GM19099 (cell line): ENCODE data around the gene ACSM3.

Experiments
- POLR2A ChIP-seq: IDR thresholded peaks from 3 replicates; pipeline ENCODE4 v1.6.1; 2011; ENCODE audit warnings: low read depth; ENCODE audit not compliant: insufficient read length; ENCODE audit errors: extremely low read depth

The ACSM3 gene

DNA sequence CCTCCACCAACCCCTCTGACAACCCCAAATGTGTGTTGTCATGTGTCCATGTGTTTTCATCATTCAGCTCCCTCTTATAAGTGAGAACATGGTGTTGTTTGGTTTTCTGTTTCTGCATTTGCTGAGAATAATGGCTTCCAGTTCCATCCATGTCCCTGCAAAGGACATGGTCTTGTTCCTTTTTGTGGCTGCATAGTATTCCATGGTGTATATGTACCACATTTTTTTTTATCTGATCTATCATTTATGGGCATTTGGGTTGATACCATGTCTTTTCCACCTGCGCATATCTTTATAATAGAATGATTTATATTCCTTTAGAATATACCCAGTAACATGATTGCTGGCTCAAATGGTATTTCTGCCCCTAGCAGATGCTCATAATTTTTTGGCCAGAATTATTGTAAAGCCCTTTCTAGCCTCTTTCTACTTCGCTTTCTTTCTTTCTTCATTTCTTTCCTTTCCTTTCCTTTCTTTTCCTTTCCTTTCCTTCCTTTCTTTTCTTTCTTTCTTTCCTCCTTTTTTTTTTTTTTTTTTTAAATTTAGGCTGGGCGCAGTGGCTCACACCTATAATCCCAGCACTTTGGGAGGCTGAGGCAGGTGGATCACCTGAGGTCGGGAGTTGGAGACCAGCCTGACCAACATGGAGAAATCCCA is 55.2 kb downstream of the ACSM3 start:
- no peak for TF ChIP-seq POLR2A

- TF ChIP-seq POLR2A: no peak
Observed at GRCh38 chr16:20821682-20822081, 57.9 kb downstream of the ACSM3 start.

GRCh38 chr16:20822521-20823325 is 58.9 kb downstream of the ACSM3 start:
- TF ChIP-seq POLR2A: no peak

DNA sequence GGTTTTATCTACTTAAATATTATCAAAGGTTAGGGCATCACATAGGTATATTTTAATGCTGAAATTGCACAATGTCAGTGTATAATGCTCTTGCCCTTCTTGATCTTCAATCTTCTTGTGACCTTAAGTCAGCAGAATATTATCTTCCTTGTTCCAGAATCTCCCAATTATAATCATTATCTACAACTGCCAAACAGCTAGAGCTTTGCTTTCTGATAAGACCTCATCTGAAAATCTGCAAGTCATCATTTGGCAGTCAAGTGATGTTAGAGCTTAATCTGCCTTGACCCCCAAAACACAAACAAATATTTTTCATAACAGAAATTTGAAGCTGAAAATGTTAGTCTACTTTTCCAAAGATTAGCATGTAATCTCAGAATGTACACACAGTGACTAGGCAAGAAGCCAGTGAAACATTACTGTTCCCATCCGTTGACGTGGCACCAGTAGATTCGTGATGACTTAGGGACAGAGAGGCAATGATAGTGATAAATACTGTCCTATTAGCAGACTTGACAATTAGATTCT is 62.3 kb downstream of the ACSM3 start:
- TF ChIP-seq POLR2A: no peak

GRCh38 chr16:20829536-20829935 is 65.7 kb downstream of the ACSM3 start:
- TF ChIP-seq POLR2A: no peak

DNA sequence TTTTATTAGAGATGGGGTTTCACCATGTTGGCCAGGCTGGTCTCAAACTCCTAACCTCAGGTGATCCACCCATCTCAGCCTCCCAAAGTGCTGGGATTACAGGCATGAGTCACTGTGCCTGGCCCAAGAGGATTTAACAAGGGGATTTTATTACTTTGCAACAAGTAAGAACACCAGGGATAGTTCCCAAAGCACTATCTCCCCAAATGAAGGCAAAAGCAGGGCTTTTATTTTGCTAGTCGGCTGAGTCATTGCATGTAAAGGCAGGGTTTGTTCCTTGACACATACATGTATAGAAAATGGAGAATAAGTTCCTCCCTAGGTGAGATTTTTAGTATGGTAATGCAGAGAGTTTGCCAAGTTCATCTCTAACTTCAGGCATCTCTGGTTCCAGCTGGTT is 66.6 kb downstream of the ACSM3 start:
- no peak for TF ChIP-seq POLR2A

DNA sequence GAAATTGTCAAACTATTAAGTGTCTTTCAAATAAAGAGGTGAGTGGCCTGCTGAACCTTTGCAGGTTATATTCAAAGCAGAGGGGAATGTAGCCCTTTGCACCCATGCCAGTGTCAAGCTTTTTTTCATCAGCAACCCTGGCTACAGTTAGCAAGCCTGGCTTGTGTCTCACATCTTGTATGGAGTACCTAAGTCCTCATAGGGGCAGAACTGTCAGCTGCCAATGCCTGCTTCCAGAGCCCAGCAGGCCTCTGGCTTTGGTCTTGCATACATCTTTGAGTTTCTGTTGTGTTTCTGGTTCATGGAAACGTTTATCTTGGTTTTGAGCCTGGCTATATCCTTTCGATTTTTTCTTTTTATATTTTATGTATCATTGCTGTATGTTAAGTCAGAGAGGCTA is 69.3 kb downstream of the ACSM3 start:
- TF ChIP-seq POLR2A: no peak

GRCh38 chr16:20838240-20838639 is 74.4 kb downstream of the ACSM3 start:
- TF ChIP-seq POLR2A: no peak

DNA sequence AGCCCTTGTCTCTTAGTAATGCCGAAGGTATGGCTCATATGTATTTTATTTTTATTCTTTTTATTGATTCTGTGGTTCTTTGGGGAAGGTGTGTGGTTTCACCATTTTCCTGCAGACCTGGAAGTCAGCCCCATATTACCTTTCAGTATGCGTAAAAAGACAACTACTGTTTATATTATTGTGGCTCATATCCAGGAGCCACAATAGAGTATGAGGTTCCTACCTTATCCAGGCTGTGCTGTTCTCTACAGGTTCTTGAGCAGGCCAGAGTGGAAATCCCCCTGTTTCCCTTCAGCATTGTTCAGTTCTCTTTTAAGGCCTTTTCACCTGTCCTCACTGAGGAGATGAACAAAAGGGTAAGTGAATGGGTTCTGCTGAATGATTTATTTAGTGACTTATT is 75.7 kb downstream of the ACSM3 start:
- no peak for TF ChIP-seq POLR2A

GRCh38 chr16:20844054-20844453 is 80.2 kb downstream of the ACSM3 start:
- TF ChIP-seq POLR2A: no peak

GRCh38 chr16:20844588-20844987 is 80.8 kb downstream of the ACSM3 start:
- no peak for TF ChIP-seq POLR2A

DNA sequence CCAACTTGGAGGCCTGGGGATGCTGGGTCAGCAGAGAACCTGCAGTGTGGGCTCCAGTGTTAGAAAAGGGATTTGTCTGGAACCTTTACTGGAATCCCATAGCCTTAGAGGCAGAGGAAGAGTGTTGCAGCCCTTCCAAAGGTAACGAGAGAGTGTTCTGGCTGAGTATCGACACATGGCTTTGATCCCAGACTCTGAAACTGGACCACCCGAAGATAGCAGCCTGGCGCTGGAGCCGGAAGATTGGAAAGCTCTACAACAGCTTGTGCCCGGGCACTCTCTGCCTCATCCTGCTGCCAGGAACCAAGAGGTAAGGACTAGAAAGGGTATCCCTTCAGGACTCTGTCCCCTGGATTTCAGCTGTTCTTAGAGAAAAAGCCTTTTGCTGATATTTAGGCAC is 82.2 kb downstream of the ACSM3 start:
- no peak for TF ChIP-seq POLR2A

- no peak for TF ChIP-seq POLR2A
Observed at GRCh38 chr16:20846551-20846950, 82.7 kb downstream of the ACSM3 start.
